Testis (tissue), 2 donors: ENCODE measurements around the gene ADAM10.

Experiments
- CTCF ChIP-seq, 3 experiments: fragments of 450-650 bp in 2 of 3; fragments of 200-600 bp in 1 of 3; sonication (generic) in 1 of 3; IDR thresholded peaks; one replicate each; pipeline ENCODE4 v1.5.1; 2016 to 2019; ENCODE audit warnings: antibody characterized with exemption in 3 of 3, mild to moderate bottlenecking in 2 of 3, moderate library complexity in 1 of 3
- POLR2A ChIP-seq: fragments of 450-650 bp; IDR thresholded peaks from one replicate; pipeline ENCODE4 v1.6.1; 2017; ENCODE audit warnings: antibody characterized with exemption, mild to moderate bottlenecking, moderate library complexity

GRCh38 chr15:58740436-58740835 lies 9.1 kb downstream of the ADAM10 start:
- no peak for TF ChIP-seq CTCF (IDR thresholded peaks at IDR 0.05)
- TF ChIP-seq POLR2A: no peak
